PC-9 (cell line): ENCODE results near the gene ARHGAP6.

ENCODE experiments used
- CTCF ChIP-seq: fragments of 200-600 bp; sonication (generic); conservative IDR thresholded peaks from 2 replicates; pipeline ENCODE4 v1.6.1; 2017; ENCODE audit warnings: mixed run types, antibody characterized with exemption, mild to moderate bottlenecking, moderate library complexity
- EZH2 ChIP-seq: fragments of 200-600 bp; sonication (generic); IDR thresholded peaks from 2 replicates; pipeline ENCODE4 v1.8.0; 2017; ENCODE audit warnings: antibody characterized with exemption, low read depth

- TF ChIP-seq CTCF (no peak), EZH2 (no peak)
These were observed 140.0 kb downstream of the ARHGAP6 start for GRCh38 chrX:11525685-11526084.
